ENCODE data around the gene UCHL5.

Gene UCHL5

DNA sequence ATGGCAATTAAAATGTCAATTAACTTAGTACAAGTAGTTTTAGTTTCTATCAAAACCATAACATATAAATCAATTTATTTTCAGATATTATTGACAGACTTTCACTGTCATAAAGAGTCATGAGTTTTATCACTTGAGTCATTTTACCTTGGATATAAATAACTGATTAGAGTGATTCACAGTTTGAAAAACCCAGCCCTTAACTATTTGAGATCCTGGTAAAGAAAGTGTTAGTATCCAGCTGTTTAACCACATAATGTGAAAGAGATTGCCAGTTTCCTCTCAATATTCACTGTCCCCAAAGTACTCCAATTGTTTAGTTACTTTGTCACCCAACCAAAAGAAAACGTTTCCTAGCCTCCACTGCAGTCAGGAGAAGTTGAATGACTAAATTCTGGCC, 91.3 kb downstream of the UCHL5 start:
- TF ChIP-seq, protein P1, sequence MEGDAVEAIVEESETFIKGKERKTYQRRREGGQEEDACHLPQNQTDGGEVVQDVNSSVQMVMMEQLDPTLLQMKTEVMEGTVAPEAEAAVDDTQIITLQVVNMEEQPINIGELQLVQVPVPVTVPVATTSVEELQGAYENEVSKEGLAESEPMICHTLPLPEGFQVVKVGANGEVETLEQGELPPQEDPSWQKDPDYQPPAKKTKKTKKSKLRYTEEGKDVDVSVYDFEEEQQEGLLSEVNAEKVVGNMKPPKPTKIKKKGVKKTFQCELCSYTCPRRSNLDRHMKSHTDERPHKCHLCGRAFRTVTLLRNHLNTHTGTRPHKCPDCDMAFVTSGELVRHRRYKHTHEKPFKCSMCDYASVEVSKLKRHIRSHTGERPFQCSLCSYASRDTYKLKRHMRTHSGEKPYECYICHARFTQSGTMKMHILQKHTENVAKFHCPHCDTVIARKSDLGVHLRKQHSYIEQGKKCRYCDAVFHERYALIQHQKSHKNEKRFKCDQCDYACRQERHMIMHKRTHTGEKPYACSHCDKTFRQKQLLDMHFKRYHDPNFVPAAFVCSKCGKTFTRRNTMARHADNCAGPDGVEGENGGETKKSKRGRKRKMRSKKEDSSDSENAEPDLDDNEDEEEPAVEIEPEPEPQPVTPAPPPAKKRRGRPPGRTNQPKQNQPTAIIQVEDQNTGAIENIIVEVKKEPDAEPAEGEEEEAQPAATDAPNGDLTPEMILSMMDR (conservative IDR thresholded peaks at IDR 0.05; ENCODE audit: control insufficient read depth, insufficient read depth, low read depth, low read length): no peak
- no peak overlapping the region for H3K4me3 ChIP-seq (ENCODE audit: control insufficient read depth, low read depth, low read length)
- no peak for DNase-seq (ENCODE audit: low read depth)

DNA sequence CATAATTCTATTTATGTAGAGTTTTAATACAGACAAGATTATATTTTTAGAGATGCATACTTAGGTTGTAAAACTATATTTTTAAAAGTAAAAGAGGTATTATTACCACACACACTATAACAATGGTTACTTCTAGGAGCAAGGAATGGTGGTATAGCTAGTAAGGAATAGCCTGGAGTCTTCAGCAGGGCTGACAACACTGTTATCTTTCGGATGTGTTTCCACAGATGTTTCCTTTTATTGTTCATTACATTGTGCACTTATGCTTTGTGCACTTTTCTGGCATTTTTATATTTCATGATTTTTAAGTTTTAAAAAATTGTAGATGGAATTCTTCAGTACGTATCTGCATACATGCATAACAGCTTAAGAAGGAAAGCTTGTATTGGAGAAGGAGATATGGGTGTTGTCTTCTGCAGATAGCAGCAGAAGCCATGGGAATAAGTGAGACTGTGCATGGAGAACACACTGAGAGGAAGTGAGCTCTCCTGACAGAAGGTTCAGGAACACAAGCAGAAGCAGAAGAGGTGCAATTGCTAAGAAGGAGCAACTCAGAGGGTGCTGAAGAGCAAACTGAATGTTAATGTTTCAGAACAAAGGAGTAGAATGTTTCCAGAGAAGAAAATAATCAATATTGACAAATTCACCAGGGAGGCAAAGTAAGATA, 91.8 kb downstream of the UCHL5 start:
- TF ChIP-seq, protein P1 (conservative IDR thresholded peaks at IDR 0.05; ENCODE audit: control insufficient read depth, insufficient read depth, low read depth, low read length): no peak
- H3K4me3 ChIP-seq (ENCODE audit: control insufficient read depth, low read depth, low read length): no peak overlapping the region
- no peak for DNase-seq (ENCODE audit: low read depth)

DNA sequence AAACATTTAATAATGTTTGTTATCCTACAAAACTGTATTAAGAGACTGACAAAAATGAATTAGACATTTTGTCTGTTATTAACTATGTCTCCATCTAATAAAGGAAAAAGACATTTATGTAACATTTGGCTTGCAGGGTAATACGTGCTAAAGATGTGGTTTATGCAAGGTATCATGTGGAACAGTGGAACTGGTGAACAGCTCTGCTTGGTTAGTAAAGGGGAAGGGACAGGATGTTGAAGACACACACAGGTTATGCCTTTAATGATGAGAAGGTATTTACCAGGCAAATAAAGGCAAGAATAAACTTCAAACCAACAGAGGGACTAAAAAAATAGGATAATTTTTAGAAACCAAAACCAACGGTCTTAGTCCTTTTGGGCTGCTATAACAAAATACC, 93.1 kb downstream of the UCHL5 start:
- H3K4me3 ChIP-seq (ENCODE audit: control insufficient read depth, low read depth, low read length): no peak overlapping the region
- no peak for DNase-seq (ENCODE audit: low read depth)
- TF ChIP-seq, protein P1 (conservative IDR thresholded peaks at IDR 0.05; ENCODE audit: control insufficient read depth, insufficient read depth, low read depth, low read length): no peak

DNA sequence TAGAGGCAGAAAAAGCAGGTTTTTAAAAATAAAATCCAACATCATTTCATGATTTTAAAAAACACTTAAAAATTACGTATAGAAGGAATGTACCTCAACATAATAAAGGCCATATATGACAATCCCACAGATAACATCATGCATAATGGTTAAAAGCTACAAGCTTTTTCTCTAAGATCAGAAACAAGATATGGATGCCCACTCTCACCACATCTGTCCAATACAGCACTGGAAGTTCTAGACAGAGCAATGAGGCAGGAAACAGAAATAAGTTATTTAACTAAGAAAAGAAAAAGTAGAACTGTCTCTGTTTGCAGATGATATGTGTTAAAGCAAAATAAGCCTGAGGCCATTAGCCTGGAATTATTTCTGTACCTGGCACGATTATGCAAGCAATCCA, 96.3 kb downstream of the UCHL5 start:
- TF ChIP-seq, protein P1 (conservative IDR thresholded peaks at IDR 0.05; ENCODE audit: control insufficient read depth, insufficient read depth, low read depth, low read length): no peak
- no peak for DNase-seq (ENCODE audit: low read depth)
- H3K4me3 ChIP-seq (ENCODE audit: control insufficient read depth, low read depth, low read length): no peak overlapping the region
